Middle frontal gyrus (tissue), 1 donor: ENCODE data around the gene ADAMTS1.

Experiments
- DNase-seq: peaks from one replicate; pipeline ENCODE4 v3.0.0-alpha.2; 2015; ENCODE audit warnings: low spot score; ENCODE audit errors: extremely low spot score

The ADAMTS1 gene

DNA sequence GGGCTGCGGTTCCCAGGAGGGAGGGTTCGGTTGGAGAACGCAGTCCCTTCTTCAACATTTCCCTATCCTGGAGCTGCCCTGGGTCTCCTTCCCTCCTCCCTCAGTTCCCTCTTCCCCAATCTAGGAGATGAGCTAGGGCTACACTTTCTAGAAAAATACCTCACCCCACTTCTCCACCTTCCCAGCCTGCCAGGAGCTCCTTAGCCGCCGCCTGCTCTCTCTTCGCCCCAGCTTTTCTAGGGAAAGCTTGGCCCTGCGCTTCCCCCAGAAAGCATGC, 488 bp upstream of the ADAMTS1 start:
- DNase-seq: no peak

DNA sequence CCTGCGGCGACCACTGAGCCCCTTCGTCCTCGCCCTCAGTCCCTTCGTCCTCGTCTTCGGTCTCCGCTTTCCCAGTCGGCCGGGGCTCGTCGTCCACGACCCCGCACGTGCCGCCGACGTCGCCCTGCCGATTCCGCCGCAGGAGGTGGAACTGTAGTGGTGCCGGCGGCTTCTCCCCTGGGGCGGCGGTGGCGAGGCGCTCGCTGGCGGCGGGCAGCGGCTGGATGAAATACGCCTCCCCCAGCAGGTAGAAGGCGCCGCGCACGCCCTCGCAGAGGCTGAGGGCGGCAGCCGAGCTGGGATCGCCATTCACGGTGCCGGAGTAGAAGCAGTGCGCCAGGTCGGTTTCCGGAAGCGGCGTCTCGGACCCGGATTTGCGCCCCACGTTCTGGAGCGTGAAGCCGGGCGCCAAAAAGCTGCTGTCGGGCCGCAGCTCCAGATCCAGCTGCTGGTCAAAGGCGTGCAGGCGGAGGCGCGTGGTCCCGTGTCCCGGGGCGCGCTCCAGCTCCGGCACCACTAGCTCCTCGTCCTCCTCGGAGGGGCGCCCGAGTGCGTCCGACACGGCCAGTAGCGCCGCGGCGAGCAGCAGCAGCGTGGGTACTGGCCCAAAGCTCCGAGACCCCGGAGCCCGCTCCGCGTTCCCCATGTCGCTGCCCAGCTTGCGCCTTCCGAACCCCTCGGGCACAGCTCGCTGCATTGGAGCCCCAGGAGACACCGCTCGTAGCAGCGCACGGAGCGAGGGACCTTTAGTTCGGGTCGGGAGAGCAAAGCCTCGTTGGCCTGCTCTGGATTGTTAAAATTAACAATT, 747 bp downstream of the ADAMTS1 start:
- DNase-seq: no peak

DNA sequence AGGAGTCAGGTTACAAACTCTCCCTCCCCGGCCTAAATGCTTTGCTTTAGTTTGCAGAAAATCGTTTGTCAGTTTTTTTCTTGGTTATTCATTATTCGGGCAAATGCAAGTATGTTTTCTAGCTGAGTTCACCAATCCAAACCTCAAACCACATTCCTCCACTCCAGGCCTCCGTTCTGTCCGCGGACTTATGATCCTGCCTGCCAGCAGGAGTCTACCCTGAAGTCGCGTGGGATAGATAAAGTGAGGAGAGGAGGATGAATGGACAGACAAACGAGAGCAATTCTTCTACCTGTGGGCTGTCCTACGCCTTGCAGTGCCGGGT, 1.3 kb downstream of the ADAMTS1 start:
- DNase-seq: no peak

DNA sequence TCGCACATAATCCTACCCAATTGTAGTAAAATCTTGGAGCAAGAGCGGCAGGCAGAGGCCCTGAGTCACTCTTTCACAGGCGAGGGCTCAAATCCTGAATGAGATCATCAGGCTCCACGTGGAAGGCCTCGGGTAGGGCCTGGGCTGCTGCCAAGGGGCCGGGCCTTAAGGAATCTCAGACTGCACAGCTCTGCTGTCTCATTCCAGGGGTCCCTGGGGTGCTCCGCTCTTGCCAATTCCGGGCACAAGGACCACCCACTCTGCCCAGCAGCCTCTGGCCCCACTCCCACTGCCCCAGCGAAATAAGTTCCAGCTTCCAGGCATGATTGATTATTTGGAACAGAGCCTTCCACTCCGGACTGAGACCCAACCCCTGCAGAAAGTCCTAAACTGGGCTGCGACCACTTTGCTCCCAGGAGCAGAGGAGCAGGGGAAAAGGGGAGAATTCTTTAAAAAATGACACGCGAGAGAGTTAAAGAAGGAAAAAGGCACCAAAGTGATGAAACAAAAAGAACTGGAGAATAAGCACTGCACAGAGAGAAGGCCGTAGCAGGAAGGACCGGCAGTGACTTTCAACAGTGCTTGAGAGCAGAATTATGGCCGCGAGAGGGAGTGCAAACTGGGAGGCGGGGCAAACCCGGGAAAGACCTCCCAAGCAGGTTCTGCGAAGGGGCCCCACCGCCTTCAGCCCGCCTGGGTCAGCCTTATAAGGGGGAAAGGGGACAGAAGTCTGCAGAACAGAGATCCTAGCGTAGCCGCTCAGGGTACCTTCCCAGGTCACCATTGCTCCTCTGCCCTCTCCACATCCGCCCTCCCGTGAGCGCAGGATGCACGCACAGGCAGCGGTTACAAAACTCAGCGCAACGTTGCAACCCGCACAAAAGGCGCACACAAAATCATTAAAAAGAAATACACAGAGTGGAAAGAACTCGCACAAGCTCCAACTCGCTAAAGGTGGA, 2.0 kb downstream of the ADAMTS1 start:
- peak; percentile 90 for DNase-seq

DNA sequence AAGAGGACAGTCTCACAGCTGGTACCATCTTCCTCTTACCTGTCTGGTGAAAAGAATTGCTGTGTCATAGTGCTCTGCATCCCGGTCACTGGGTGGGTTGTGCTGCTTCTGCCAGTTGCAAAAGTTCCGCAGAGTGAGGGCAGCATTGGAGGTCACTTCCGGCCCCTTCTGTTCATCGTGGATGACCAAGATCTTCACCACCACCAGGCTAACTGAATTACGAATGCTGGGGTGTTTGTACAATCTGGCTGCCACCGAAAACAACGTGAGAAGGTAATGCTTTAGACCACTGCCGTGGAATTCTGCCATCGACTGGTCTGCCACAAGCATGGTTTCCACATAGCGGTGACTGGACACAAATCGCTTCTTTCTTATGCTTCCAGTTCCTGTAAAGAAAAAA, 2.9 kb downstream of the ADAMTS1 start:
- DNase-seq: no peak

DNA sequence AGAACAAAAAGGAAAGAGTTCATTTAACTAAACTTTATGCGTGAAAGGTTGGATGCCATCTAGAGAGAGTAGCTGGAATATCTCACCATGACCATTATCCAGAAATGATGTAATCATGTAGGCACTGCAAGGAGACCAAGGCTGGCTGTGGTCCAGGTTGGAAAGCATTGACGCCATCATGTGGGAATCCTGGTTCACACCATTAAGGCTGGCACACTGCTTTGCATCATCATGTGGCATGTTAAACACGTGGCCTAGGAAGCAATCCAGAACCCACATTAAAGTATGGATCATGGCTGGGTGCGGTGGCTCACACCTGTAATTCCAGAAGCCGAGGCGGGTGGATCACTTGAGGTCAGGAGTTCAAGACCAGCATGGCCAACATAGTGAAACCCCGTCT, 4.3 kb downstream of the ADAMTS1 start:
- no peak for DNase-seq

DNA sequence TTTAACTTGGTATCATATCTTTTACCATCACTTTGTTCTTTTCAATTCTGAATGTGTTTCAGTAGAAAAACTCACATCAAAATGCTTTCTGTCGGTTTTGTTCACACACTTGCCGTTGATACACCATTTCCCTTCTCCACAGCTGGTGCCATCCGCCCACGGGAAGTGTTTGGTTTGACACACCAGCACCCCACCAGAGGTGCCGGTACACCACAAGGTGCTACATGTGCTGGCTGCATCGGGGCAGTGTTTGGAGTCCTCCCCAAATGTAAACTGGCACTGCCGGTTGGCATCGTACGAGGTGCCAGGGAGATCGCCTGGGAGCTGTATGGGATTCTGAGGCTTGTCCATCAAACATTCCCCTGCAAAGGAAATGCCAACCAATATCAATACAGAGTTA, 5.0 kb downstream of the ADAMTS1 start:
- no peak for DNase-seq

DNA sequence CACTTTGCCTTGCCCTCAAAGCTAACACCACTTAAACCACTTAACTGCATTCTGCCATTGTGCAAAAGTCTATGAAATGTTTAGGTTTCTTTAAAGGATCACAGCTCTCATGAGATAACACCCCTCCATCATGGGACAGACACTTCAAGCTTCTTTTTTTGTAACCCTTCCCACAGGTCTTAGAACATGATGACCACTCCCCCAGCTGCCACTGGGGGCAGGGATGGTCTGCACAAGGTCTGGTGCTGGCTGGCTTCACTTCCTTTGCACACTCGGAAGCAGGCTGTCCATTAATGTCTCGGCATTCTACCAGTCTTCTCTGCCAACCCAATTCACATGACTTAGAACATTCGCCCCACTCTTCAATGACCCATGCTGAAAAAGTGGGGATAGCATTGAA, 7.7 kb downstream of the ADAMTS1 start:
- no peak for DNase-seq

DNA sequence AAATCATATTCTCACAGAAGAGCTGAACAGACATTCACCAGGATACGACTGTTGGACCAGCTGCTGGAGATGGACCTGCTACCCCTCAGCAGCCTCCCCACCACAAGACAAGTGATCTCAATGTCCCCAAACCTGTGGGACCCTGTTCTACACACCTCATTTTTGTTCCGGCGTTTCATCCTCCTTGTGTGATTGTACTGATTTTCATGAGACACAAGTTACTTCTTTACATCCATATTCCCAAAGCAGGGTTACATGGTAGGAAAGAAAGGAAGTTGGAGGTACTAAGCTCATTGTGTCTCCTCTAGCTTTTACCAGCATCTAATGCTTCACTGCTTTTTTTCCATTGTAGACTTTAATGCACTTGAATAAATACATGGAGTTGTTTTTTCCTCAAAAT, 8.7 kb downstream of the ADAMTS1 start:
- DNase-seq: no peak

DNA sequence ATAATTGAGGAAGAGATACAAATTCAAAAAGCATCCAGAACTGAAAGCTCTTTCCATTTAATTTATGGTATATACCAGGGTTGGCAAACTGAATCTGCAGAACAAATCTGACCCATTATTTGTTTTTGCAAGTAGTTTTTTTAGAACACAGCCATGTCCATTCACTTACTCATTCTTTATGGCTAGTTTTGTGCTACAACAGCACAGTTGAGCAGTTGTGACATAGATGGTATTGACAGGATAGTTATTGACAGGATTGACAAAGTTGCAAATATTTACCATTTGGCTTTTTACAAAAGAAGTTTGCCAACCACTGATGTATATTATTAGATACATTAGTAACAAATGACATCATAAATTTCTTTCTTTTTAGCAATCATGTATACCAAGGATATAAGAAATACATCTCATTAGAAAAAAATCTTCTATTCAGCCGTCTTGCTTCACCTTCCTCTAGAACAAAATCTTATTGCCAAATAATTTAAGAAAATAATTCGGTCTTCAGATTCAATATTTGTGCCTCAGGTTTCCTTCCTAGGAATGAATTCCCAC, 9.4 kb downstream of the ADAMTS1 start:
- DNase-seq: no peak

DNA sequence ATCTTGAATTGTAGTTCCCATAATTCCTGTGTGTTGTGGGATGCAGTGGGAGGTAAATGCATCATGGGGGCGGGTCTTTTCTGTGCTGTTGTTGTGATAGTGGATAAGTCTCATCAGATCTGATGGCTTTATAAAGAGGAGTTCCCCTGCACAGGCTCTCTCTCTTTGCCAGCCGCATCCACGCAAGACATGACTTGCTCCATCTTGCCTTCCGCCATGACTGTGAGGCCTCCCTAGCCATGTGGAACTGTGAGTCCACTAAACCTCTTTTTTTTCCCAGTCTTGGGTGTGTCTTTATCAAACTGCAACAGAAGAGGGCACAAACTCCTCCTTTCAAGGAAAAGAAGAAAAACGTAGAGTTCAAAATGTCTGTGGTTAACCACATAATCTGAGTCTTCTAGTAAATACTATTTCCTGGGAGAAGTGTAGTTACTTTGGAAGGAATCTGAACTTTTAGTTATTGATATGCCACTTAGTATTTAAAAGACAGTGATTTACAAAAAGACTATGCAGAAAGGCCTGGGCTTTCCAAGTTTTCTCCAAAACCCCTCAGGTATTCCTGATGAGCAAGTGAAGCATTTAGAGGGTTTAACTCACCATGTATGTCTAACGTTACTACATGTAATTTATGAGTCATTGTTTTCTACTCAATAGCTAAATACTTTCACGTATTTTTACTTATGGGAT, 10.0 kb downstream of the ADAMTS1 start:
- no peak for DNase-seq

DNA sequence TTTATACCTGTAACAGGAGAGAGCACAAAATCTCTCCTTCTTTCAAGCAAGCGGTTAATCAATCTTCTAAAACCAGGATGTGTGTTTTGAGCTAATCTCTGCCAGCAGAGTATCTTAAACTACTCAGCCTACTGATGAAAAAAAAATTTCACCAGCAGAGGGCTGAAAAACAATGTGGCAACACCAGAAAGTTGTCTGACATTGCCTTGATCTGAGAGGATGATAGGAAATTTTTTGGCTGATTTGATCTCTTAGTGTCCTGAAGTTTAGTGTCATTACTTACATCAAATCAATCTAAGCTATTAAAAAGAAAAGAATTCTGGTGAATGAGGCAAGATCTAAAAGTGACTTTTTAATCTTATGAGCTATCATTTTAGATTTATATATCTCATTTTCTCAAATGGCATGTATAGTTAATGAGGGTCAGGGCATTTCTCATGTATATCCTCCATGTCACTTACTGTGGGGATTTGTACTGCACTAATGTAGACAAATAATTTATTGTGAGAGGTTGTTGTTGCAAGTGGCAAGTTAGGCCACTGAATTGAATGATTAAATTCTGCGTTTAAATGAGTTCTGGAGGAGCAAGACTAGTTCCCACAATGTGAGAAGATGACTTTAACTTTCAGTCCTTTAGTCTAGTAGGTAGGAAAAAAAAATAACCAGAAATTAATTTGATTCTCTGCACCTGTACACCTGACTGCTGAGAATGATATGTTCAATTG, 10.9 kb downstream of the ADAMTS1 start:
- no peak for DNase-seq

DNA sequence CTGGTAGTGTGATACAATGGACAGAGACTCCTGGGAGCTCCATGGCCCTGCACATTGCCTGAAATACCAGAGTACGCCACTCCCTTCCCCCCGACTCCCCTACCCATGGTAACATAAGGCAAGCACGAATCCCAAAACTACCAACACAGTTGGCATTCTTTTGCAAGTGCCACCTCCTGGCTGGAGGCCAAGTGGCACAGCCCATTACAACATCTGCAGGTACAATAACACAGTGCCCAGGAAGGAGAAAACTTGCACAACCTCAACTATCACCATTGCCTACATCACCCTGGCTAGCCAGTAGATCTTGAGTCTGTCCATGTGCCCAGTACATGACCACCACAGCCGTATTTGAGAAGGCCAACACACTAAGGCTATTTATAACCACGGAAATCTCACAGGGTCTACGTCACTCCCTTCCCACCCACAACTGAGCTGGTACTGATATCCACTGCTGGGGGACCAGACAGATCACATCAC, 11.7 kb downstream of the ADAMTS1 start:
- no peak for DNase-seq

DNA sequence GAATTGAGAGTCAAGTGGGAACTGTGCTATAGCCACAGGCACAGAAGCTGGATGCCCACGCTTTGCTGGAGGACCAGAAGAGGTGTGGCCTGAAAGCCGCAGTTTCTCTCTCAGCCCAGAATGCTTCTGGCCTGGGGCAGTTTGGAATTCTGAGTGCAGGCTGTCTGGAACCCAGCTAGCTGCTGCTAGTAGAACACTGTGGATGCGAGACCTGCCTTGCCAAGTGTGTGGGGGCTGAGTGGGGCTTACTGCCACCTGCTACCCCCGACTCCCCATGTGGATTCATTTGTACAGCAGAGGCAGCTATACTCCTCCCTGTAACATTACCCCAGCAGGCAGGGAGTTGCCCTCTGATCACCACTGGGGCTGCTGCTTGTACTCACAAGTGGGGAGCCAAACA, 12.2 kb downstream of the ADAMTS1 start:
- DNase-seq: no peak

DNA sequence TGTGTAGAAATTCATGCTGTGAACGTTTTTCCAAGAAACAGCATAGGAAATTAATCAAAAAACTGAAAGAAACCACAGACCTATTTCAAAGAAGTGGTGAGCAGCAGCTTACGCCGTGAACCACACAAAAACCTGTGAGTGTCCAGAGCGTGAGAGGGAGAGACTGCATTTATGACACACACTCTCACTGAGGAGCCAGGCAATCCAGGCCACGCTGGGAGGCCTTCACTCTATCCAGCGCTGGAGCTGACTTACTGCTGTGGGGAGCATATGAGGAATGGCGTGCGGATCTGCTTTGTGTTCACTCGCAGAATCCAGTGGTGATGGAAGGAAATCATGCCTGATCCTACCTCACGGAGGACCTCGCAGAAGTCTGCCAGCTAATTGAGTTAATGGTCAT, 12.7 kb downstream of the ADAMTS1 start:
- DNase-seq: no peak

DNA sequence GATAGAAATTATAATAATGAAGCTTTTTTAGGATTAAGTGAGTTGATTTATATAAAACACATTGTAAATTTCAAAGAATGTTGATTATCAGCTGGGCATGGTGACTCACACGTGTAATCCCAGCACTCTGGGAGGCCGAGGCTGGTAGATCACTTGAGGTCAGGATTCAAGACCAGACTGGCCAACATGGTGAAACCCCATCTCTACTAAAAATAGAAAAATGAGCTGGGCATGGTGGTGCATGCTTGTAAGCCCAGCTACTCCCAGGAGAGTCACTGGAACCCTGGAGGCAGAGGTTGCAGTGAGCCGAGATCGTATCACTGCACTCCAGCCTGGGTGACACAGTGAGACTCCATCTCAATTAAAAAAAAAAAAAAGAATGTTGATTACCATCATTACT, 18.4 kb downstream of the ADAMTS1 start:
- DNase-seq: no peak

DNA sequence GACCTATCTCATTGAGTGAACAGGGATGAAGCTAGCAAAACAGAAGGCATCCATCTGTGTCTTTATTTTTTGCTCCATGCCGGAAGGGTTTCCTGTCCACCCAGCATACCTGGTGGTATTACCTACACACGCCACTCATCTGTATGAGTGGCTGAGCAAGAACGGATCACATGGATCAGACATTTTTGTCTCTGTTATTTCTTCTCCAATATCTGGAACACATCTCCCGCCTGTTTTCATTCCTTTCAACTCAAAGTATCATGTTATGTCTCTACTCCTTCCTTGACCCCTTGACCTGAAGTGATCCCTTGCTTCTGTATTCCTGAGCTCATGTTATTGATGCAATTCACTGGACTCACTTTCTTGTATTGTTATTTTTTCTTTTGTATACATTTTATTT, 24.7 kb downstream of the ADAMTS1 start:
- DNase-seq: no peak

DNA sequence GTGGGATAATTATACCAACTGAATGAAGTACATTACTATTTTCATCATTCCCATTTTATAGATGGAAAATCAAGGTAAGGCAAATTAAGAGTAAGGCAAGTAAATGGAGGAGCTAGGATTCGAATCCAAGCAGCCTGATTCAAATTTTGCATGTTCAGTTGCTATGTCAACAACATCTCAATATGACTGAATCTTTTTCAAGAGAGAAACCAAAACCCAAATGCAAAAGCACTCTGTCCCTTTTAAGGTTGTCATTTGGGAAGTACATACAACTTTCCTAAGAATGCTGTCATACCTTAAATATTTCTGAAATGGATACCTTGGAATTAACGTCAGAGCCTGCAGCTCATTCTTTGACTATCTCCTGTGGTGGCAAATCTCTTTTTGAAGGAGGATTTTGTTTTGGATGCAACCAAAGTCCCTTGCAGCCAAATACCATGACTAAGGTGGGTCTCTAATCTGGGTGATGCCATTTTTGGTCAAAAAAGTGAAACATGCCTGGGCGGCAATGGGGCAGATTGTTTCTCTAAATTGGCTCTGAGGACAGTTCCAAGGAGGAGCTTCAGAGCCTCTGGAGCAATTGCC, 25.4 kb downstream of the ADAMTS1 start:
- DNase-seq: no peak

DNA sequence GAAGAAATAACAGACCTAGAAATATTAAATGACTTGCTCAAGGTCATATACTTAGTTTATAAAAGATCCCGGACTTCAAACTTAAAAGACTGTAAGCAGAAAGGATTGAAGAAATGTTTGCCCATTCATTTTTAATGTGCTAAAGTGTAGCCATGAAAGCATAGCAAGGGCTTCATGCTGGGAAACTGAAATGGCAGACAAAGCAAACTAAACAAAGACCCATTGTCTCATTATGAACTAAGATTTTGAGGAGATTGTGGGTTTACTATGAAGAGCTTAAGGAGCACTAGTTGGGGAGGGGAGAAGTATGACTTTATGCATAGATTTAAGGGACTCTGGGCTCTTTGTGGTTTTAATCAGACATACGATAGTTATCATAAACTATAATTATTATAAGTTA, 26.3 kb downstream of the ADAMTS1 start:
- DNase-seq: no peak

DNA sequence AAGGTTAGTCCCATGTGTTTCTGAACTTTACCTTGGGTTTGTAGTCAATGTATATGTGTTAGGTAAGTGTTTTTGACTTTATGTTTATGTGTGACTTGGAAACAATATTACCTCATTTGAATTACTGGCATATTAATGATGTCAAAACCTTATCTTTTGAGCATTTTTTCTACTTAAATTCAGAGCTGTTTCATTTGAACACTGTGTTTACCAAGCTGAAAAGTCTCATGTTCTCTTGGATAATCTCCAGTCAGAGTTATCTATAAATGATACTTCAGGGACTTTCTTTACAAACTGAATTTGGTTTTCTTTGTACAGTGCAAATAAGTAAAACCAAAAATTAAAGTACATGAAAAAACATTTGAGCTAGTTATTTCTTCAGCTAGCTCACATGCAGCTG, 30.0 kb downstream of the ADAMTS1 start:
- DNase-seq: no peak

DNA sequence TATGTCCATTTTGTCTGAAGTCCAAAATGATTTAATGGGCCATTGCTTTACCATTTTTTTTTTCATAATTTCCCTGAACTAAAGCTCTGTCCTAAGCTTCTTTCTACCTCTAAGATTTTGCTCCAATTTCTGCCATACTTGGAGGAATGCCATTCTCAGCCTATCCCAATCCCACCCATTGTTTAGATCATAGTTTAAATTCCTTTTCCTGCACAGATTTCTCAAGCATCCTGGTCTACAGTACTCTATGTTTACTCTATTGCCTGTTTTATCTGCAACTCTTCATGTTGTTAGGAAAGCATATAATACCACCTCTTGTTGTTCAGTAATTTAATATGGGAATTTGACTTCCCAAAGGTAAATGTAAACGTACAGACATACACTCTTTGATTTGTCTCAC, 30.8 kb downstream of the ADAMTS1 start:
- no peak for DNase-seq
